Measurements from ENCODE around the gene SHB.

DNA sequence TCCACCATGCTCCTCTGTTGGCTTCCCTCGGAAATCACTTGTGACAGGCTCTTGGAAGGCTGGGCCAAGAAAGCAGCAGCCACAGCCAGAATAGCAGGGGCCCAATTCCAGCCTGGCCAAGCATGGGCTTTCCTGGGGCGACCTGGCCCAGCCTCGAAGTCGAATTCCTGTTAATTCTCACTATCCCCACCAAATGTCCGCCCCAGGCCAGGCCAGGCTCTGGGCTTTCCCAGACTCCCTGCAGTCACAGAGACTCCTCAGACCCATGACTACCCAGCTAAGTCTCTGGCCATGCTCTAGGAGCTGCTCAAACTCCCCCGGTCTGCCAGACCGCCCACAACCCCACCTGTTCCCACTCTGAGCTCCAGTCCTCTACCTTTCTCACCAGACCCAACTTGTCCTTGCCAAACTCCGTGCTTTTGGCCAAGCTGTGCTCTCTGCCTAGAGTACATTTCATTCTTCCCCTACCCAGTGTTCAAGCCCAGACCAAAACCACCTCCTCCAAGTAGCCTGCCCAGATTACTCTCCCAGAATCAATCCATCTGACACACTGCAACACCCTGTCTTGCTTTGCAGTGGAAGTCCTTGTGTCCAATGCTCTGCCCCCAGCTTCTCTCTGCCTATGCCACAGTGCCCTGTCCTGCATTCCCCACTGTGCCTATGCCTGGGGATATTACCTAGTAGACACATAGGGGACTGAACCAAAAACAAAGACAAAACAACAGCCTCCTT is 26.2 kb downstream of the SHB start:
- no peak for TF ChIP-seq EZH2phosphoT487 (IDR thresholded peaks at IDR 0.05; ENCODE audit: low read depth)
- TF ChIP-seq, protein P1, sequence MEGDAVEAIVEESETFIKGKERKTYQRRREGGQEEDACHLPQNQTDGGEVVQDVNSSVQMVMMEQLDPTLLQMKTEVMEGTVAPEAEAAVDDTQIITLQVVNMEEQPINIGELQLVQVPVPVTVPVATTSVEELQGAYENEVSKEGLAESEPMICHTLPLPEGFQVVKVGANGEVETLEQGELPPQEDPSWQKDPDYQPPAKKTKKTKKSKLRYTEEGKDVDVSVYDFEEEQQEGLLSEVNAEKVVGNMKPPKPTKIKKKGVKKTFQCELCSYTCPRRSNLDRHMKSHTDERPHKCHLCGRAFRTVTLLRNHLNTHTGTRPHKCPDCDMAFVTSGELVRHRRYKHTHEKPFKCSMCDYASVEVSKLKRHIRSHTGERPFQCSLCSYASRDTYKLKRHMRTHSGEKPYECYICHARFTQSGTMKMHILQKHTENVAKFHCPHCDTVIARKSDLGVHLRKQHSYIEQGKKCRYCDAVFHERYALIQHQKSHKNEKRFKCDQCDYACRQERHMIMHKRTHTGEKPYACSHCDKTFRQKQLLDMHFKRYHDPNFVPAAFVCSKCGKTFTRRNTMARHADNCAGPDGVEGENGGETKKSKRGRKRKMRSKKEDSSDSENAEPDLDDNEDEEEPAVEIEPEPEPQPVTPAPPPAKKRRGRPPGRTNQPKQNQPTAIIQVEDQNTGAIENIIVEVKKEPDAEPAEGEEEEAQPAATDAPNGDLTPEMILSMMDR (IDR thresholded peaks at IDR 0.05; ENCODE audit: low read depth, low read length) = no peak
